PC-9 (cell line): Measurements from ENCODE around the gene EYS.
A peak's percentile ranks its signal among the peaks of the same experiment; 100 is the strongest.

ENCODE experiments used
- CTCF ChIP-seq: fragments of 200-600 bp; sonication (generic); conservative IDR thresholded peaks from 2 replicates; pipeline ENCODE4 v1.6.1; 2017; ENCODE audit warnings: mixed run types, antibody characterized with exemption, mild to moderate bottlenecking, moderate library complexity
- EZH2 ChIP-seq: fragments of 200-600 bp; sonication (generic); IDR thresholded peaks from 2 replicates; pipeline ENCODE4 v1.8.0; 2017; ENCODE audit warnings: antibody characterized with exemption, low read depth

GRCh38 chr6:64330694-64331307 is 1376.2 kb downstream of the EYS start:
- TF ChIP-seq CTCF (peak; percentile 73), EZH2 (no peak)
